GM23338 (cell line): ENCODE data around the gene CFHR2. TPM values are rescaled to one million over a fixed set of nuclear protein-coding genes. Genes with fewer than 3 reads are reported as not detected.

Experiments used
- ATAC-seq: fragments of 200-7000 bp; cut with Tn5 transposase; 3 replicates; pipeline ENCODE4 v1.9.1; 2020
- DNase-seq: peaks from one replicate; pipeline ENCODE4 v3.0.0-alpha.2; 2015; ENCODE audit warnings: low spot score
- H2AFZ ChIP-seq: fragments of 200-600 bp; sonication (generic); 2 replicates; pipeline ENCODE4 v1.8.0; 2016; ENCODE audit warnings: antibody characterized with exemption, mild to moderate bottlenecking, moderate library complexity
- H3F3A ChIP-seq: fragments of 200-600 bp; sonication (generic); replicated peaks from 2 replicates; pipeline ENCODE4 v1.8.0; 2017; ENCODE audit warnings: antibody characterized with exemption, mixed run types, low read depth
- H3K27ac ChIP-seq: fragments of 200-600 bp; sonication (generic); 2 replicates; pipeline ENCODE4 v1.6.1; 2016; ENCODE audit warnings: low read depth
- H3K27me3 ChIP-seq: fragments of 200-600 bp; sonication (generic); 2 replicates; pipeline ENCODE4 v1.8.0; 2016; ENCODE audit warnings: mild to moderate bottlenecking, mixed run types, moderate library complexity; ENCODE audit not compliant: insufficient read depth
- H3K36me3 ChIP-seq: fragments of 200-600 bp; sonication (generic); 2 replicates; pipeline ENCODE4 v1.8.0; 2016; ENCODE audit warnings: mild to moderate bottlenecking; ENCODE audit not compliant: insufficient read depth
- H3K4me1 ChIP-seq: fragments of 200-600 bp; sonication (generic); 2 replicates; pipeline ENCODE4 v1.8.0; 2016; ENCODE audit warnings: mild to moderate bottlenecking, moderate library complexity; ENCODE audit not compliant: insufficient read depth
- H3K4me2 ChIP-seq: fragments of 200-600 bp; sonication (generic); 2 replicates; pipeline ENCODE4 v1.7.1; 2017; ENCODE audit warnings: mixed run types
- H3K4me3 ChIP-seq: fragments of 200-600 bp; sonication (generic); 2 replicates; pipeline ENCODE4 v1.6.1; 2016; ENCODE audit warnings: mixed run types
- H3K79me2 ChIP-seq: fragments of 200-600 bp; sonication (generic); replicated peaks from 2 replicates; pipeline ENCODE4 v1.8.0; 2017; ENCODE audit warnings: mild to moderate bottlenecking; ENCODE audit not compliant: insufficient read depth
- H3K9me2 ChIP-seq: fragments of 200-600 bp; sonication (generic); 2 replicates; pipeline ENCODE4 v1.8.0; 2017; ENCODE audit not compliant: insufficient read depth
- H4K20me1 ChIP-seq: fragments of 200-600 bp; sonication (generic); replicated peaks from 2 replicates; pipeline ENCODE4 v1.8.0; 2017; ENCODE audit warnings: mild to moderate bottlenecking; ENCODE audit not compliant: insufficient read depth
- H3K27ac Mint-ChIP-seq: 2 replicates; pipeline ENCODE4 v1.8.0; 2020; ENCODE audit warnings: inconsistent platforms, mild to moderate bottlenecking, moderate library complexity, mixed read lengths
- H3K27me3 Mint-ChIP-seq: 3 replicates; pipeline ENCODE4 v1.8.0; 2022; ENCODE audit warnings: low read depth, mild to moderate bottlenecking, moderate library complexity, mixed read lengths, inconsistent platforms; ENCODE audit not compliant: insufficient read depth, poor library complexity
- H3K36me3 Mint-ChIP-seq: 3 replicates; pipeline ENCODE4 v1.8.0; 2021; ENCODE audit warnings: low read depth, mild to moderate bottlenecking, inconsistent platforms, moderate library complexity, mixed read lengths
- H3K4me1 Mint-ChIP-seq: 3 replicates; pipeline ENCODE4 v1.8.0; 2020; ENCODE audit warnings: mild to moderate bottlenecking, inconsistent platforms, mixed read lengths
- H3K4me3 Mint-ChIP-seq: 3 replicates; pipeline ENCODE4 v1.8.0; 2021; ENCODE audit warnings: moderate library complexity, mild to moderate bottlenecking, inconsistent platforms, mixed read lengths
- H3K9me3 Mint-ChIP-seq: 3 replicates; pipeline ENCODE4 v1.8.0; 2020; ENCODE audit warnings: moderate library complexity, mild to moderate bottlenecking, inconsistent platforms, mixed read lengths
- EZH2phosphoT487 ChIP-seq: fragments of 200-600 bp; sonication (generic); IDR thresholded peaks from one replicate; pipeline ENCODE4 v1.8.1; 2018; ENCODE audit warnings: antibody characterized with exemption; ENCODE audit not compliant: unreplicated experiment
- JUNB ChIP-seq: IDR thresholded peaks from one replicate; pipeline ENCODE4 v1.6.1; 2016; ENCODE audit warnings: antibody characterized with exemption; ENCODE audit not compliant: unreplicated experiment
- NANOG ChIP-seq: IDR thresholded peaks from 2 replicates; pipeline ENCODE4 v1.6.1; 2016; ENCODE audit warnings: antibody characterized with exemption, borderline replicate concordance
- POLR2AphosphoS5 ChIP-seq: IDR thresholded peaks from 2 replicates; pipeline ENCODE4 v1.6.1; 2016; ENCODE audit warnings: antibody characterized with exemption, low read depth
- STAT1 ChIP-seq: IDR thresholded peaks from one replicate; pipeline ENCODE4 v1.6.1; 2016; ENCODE audit warnings: antibody characterized with exemption; ENCODE audit not compliant: unreplicated experiment
- ZNF114 ChIP-seq: fragments of 250-450 bp; sonication (Bioruptor Pico); IDR thresholded peaks from 2 replicates; pipeline ENCODE4 v1.5.0; 2020; ENCODE audit warnings: mild to moderate bottlenecking, moderate library complexity
- ZNF331 ChIP-seq: fragments of 250-450 bp; sonication (Bioruptor Pico); IDR thresholded peaks from 2 replicates; pipeline ENCODE4 v1.5.0; 2020; ENCODE audit warnings: low read depth, mild to moderate bottlenecking, moderate library complexity
- polyA plus RNA-seq: library from polyadenylated mRNA; unstranded; fragments of >200 nt; fragmentation: Nextera tagmentation; extraction: Ambion mirVana; gene quantifications from 2 replicates; pipeline ENCODE4 v1.2.1, GENCODE V29; 2016
- total RNA-seq: library from RNA; depleted of rRNA; stranded (reverse); fragments of >200 nt; shearing (Covaris generic); gene quantifications from 2 replicates; pipeline ENCODE4 v1.2.3, GENCODE V29; 2014
- TF ChIP-seq, protein P1 (sequence below): fragments of 250-450 bp; sonication (Bioruptor Pico); IDR thresholded peaks from 2 replicates; pipeline ENCODE4 v1.5.0; 2020; ENCODE audit warnings: mild to moderate bottlenecking, moderate library complexity
- TF ChIP-seq, protein P2 (sequence below): IDR thresholded peaks from 2 replicates; pipeline ENCODE4 v1.6.1; 2016; ENCODE audit warnings: antibody characterized with exemption

Gene CFHR2
- total and polyA plus RNA-seq, 2 experiments from 2014 or later, result not detected

DNA sequence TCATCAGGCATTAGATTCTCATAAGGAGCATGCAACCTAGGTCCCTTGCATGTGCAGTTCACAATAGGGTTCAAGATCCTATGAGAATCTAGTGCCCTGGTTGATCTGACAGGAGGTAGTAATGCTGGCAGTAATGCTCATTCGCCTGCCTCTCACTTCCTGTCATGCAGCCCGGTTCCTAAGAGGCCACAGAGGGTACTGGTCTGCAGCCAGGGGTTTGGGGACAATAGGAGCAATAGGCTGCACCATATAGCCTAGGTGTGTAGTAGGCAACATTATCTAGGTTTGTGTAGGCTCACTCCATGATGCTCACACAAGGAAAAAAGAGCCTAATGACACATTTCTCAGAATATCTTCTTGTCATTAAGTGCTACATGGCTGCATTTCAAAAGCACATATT lies 59.6 kb downstream of the CFHR2 start:
- no peak overlapping the region for H2AFZ ChIP-seq
- no peak overlapping the region for H3K4me2 ChIP-seq
- ATAC-seq, result no peak
- H3K27me3 ChIP-seq, result no peaks in the 10 kb centered on the region
- H3K9me2 ChIP-seq, result no peaks in the 10 kb centered on the region
- Mint-ChIP-seq H3K27ac (no peak overlapping the region), H3K4me3 (no peak overlapping the region), H3K36me3 (no peaks in the 10 kb centered on the region), H3K27me3 (no peaks in the 10 kb centered on the region), H3K9me3 (no peaks in the 10 kb centered on the region), H3K4me1 (no peaks in the 10 kb centered on the region)
- no peaks in the 10 kb centered on the region for H3F3A ChIP-seq
- no peak overlapping the region for H3K27ac ChIP-seq
- no peak overlapping the region for H3K4me3 ChIP-seq
- TF ChIP-seq EZH2phosphoT487, result no peak
- no peak for TF ChIP-seq POLR2AphosphoS5
- no peak for TF ChIP-seq NANOG
- no peak for TF ChIP-seq STAT1
- TF ChIP-seq JUNB, result no peak
- no peaks in the 10 kb centered on the region for H3K4me1 ChIP-seq
- H3K79me2 ChIP-seq, result no peaks in the 10 kb centered on the region
- no peak for DNase-seq
- no peaks in the 10 kb centered on the region for H4K20me1 ChIP-seq
- no peaks in the 10 kb centered on the region for H3K36me3 ChIP-seq

DNA sequence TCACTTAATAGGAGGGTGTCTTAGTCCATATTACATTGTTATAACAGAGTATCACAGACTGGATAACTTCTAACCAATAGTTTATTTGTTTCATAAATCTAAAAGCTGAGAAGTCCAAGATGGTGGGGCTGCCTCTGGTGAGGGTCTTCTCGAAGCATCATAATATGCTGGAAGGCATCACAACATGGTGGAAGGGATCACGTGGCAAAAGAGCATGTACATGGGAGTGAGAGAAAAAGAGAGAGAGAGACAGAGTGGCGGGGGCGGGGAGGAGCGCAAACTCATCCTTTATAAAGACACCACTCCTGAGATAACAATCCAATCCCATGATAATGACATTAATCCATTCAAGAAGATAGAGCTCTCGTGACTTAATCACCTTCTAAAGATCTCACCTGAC lies 65.3 kb downstream of the CFHR2 start:
- TF ChIP-seq ZNF331 (CRISPR knock-in tag), result no peak
- TF ChIP-seq, protein P1, sequence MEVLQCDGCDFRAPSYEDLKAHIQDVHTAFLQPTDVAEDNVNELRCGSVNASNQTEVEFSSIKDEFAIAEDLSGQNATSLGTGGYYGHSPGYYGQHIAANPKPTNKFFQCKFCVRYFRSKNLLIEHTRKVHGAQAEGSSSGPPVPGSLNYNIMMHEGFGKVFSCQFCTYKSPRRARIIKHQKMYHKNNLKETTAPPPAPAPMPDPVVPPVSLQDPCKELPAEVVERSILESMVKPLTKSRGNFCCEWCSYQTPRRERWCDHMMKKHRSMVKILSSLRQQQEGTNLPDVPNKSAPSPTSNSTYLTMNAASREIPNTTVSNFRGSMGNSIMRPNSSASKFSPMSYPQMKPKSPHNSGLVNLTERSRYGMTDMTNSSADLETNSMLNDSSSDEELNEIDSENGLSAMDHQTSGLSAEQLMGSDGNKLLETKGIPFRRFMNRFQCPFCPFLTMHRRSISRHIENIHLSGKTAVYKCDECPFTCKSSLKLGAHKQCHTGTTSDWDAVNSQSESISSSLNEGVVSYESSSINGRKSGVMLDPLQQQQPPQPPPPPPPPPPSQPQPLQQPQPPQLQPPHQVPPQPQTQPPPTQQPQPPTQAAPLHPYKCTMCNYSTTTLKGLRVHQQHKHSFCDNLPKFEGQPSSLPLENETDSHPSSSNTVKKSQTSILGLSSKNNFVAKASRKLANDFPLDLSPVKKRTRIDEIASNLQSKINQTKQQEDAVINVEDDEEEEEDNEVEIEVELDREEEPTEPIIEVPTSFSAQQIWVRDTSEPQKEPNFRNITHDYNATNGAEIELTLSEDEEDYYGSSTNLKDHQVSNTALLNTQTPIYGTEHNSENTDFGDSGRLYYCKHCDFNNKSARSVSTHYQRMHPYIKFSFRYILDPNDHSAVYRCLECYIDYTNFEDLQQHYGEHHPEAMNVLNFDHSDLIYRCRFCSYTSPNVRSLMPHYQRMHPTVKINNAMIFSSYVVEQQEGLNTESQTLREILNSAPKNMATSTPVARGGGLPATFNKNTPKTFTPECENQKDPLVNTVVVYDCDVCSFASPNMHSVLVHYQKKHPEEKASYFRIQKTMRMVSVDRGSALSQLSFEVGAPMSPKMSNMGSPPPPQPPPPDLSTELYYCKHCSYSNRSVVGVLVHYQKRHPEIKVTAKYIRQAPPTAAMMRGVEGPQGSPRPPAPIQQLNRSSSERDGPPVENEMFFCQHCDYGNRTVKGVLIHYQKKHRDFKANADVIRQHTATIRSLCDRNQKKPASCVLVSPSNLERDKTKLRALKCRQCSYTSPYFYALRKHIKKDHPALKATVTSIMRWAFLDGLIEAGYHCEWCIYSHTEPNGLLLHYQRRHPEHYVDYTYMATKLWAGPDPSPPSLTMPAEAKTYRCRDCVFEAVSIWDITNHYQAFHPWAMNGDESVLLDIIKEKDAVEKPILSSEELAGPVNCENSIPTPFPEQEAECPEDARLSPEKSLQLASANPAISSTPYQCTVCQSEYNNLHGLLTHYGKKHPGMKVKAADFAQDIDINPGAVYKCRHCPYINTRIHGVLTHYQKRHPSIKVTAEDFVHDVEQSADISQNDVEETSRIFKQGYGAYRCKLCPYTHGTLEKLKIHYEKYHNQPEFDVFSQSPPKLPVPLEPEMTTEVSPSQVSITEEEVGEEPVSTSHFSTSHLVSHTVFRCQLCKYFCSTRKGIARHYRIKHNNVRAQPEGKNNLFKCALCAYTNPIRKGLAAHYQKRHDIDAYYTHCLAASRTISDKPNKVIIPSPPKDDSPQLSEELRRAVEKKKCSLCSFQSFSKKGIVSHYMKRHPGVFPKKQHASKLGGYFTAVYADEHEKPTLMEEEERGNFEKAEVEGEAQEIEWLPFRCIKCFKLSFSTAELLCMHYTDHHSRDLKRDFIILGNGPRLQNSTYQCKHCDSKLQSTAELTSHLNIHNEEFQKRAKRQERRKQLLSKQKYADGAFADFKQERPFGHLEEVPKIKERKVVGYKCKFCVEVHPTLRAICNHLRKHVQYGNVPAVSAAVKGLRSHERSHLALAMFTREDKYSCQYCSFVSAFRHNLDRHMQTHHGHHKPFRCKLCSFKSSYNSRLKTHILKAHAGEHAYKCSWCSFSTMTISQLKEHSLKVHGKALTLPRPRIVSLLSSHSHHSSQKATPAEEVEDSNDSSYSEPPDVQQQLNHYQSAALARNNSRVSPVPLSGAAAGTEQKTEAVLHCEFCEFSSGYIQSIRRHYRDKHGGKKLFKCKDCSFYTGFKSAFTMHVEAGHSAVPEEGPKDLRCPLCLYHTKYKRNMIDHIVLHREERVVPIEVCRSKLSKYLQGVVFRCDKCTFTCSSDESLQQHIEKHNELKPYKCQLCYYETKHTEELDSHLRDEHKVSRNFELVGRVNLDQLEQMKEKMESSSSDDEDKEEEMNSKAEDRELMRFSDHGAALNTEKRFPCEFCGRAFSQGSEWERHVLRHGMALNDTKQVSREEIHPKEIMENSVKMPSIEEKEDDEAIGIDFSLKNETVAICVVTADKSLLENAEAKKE (CRISPR knock-in tag), result no peak
- TF ChIP-seq, protein P2, sequence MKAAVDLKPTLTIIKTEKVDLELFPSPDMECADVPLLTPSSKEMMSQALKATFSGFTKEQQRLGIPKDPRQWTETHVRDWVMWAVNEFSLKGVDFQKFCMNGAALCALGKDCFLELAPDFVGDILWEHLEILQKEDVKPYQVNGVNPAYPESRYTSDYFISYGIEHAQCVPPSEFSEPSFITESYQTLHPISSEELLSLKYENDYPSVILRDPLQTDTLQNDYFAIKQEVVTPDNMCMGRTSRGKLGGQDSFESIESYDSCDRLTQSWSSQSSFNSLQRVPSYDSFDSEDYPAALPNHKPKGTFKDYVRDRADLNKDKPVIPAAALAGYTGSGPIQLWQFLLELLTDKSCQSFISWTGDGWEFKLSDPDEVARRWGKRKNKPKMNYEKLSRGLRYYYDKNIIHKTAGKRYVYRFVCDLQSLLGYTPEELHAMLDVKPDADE, result no peak
- no peak for TF ChIP-seq ZNF114
- no peak for TF ChIP-seq JUNB
- H3K4me1 ChIP-seq, result no peaks in the 10 kb centered on the region
- no peak overlapping the region for H3K27ac ChIP-seq
- no peaks in the 10 kb centered on the region for H3K9me2 ChIP-seq
- no peak for ATAC-seq
- H3K4me3 Mint-ChIP-seq, result no peak overlapping the region
- no peaks in the 10 kb centered on the region for H3F3A ChIP-seq
- H4K20me1 ChIP-seq, result no peaks in the 10 kb centered on the region
- H3K36me3 Mint-ChIP-seq, result peaks cover 7% of the 10 kb centered on the region; the same call in 2 of the 3 replicates
- peaks cover 4% of the 10 kb centered on the region for H3K27me3 Mint-ChIP-seq
- H3K4me1 Mint-ChIP-seq, result no peaks in the 10 kb centered on the region
- H3K79me2 ChIP-seq, result no peaks in the 10 kb centered on the region
- no peaks in the 10 kb centered on the region; the same call in 1 of the 2 replicates for H3K36me3 ChIP-seq
- H3K4me3 ChIP-seq, result no peak overlapping the region
- H3K4me2 ChIP-seq, result no peak overlapping the region
- H3K27ac Mint-ChIP-seq, result no peak overlapping the region
- peaks cover 15% of the 10 kb centered on the region; the same call in 2 of the 3 replicates for H3K9me3 Mint-ChIP-seq
- DNase-seq, result no peak
- no peaks in the 10 kb centered on the region for H3K27me3 ChIP-seq
- no peak overlapping the region for H2AFZ ChIP-seq
